Measurements from ENCODE around the gene PPARGC1A. TPM values are rescaled to one million over a fixed set of nuclear protein-coding genes. Genes with fewer than 3 reads are reported as not detected.

Gene PPARGC1A
- total and polyA plus RNA-seq, 3 experiments from 2014 or later = not detected

DNA sequence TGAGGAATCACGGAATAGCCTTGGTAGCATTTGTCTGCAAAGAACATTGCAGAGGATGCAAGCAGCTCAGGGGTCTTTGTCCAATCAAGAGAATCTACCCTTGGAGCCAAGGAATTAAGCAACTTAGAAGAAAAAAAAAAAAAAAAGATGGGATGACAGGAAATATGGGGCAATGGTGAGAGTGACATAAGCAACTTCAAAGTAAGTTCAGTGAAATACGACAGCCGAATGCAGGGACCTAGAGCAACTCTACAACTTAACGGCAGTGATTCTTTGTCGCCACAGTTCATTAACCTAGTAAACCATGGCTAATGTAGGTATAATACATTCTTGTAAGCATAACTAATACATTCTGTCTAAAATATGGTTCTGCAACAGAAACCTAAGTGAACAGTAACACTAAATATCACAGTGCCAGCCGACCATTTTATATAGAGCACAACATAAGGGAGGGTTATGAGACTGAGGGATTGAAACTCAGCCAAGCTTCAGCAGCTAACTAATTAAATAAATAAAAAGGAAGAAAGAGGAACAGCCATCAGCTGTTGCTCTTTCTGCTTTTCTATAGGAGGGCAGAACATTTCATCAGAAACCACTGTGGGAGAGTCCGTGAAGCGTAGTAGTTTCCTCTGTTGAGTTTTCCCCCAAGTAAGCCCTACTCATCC is 74.7 kb downstream of the PPARGC1A start:
- DNase-seq = no peak
- Mint-ChIP-seq H3K4me1 (no peaks in the 10 kb centered on the region), H3K27ac (no peak overlapping the region), H3K9me3 (peaks cover 3 to 16% (median 7%) of the 10 kb centered on the region in 5 donors), H3K4me3 (no peak overlapping the region), H3K27me3 (no peaks in the 10 kb centered on the region), H3K36me3 (no peaks in the 10 kb centered on the region)
- no peaks in the 10 kb centered on the region for H3K36me3 ChIP-seq (ENCODE audit: insufficient read depth, low read length)
- ChIA-PET POLR2A (no interaction called here), CTCF (no interaction called here)
- no peak overlapping the region for H3K27ac ChIP-seq (ENCODE audit: low read depth, low read length)
- H3K9me3 ChIP-seq (ENCODE audit: low read length) = no peaks in the 10 kb centered on the region
- H3K4me1 ChIP-seq (ENCODE audit: insufficient read depth, low read length) = no peaks in the 10 kb centered on the region
- no peak overlapping the region for H3K4me3 ChIP-seq (ENCODE audit: low read length)
- H3K27me3 ChIP-seq (ENCODE audit: insufficient read depth, low read length, poor library complexity, severe bottlenecking) = no peaks in the 10 kb centered on the region

DNA sequence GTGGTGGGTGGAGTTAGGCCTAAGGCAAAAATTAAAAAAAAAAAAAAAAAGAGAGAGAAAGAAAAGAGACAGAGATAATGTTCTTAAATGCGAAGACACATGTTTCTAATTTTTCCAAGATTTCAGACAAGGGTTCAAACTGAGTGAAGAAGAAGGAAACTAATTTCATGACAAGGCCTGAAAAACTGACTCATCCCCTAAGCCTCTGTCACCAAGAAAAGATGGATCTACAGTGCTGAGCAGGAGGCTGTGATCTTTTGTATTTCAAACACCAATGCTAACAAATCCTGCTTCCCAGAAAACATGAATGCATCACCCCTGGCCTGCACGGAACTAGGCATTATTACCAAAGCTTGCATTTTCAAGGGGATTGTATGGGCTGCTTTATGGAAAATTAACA is 75.3 kb downstream of the PPARGC1A start:
- no peak overlapping the region for H3K4me3 ChIP-seq (ENCODE audit: low read length)
- no peak for DNase-seq
- H3K4me1 ChIP-seq (ENCODE audit: insufficient read depth, low read length) = no peaks in the 10 kb centered on the region
- Mint-ChIP-seq H3K27ac (no peak overlapping the region), H3K4me3 (no peak overlapping the region), H3K27me3 (no peaks in the 10 kb centered on the region), H3K36me3 (no peaks in the 10 kb centered on the region), H3K9me3 (peaks cover 3 to 14% (median 7%) of the 10 kb centered on the region in 5 donors), H3K4me1 (no peaks in the 10 kb centered on the region)
- ChIA-PET POLR2A (no interaction called here), CTCF (no interaction called here)
- no peaks in the 10 kb centered on the region for H3K36me3 ChIP-seq (ENCODE audit: insufficient read depth, low read length)
- H3K27me3 ChIP-seq (ENCODE audit: insufficient read depth, low read length, poor library complexity, severe bottlenecking) = no peaks in the 10 kb centered on the region
- H3K9me3 ChIP-seq (ENCODE audit: low read length) = no peaks in the 10 kb centered on the region
- no peak overlapping the region for H3K27ac ChIP-seq (ENCODE audit: low read depth, low read length)

DNA sequence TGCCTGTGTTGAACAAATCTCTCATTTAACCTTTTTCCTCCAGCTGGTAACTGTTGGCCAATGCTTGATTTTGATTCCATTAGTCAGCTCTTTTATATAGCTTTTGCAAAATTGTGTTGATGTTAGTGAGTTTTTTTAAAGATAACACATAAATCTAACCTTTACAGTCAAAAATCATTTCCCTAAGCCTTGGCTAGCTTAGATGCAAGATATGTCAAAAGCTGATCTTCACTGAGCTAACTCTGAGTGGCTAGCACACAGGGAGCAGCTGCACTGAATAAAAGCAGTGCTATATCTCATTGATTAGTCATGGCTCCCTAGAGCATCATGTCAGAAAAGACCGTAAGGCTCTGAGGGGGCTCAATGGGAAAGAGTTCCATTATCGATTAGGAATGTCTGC is 78.7 kb downstream of the PPARGC1A start:
- POLR2A ChIA-PET = no interaction called here
- Histone ChIP-seq H3K36me3 (ENCODE audit: insufficient read depth, low read length) (no peaks in the 10 kb centered on the region), H3K4me3 (ENCODE audit: low read length) (no peak overlapping the region), H3K4me1 (ENCODE audit: insufficient read depth, low read length) (no peaks in the 10 kb centered on the region), H3K27me3 (ENCODE audit: insufficient read depth, low read length, poor library complexity, severe bottlenecking) (no peaks in the 10 kb centered on the region), H3K9me3 (ENCODE audit: low read length) (no peaks in the 10 kb centered on the region), H3K27ac (ENCODE audit: low read depth, low read length) (no peak overlapping the region)
- no peak for DNase-seq
- Mint-ChIP-seq H3K27me3 (no peaks in the 10 kb centered on the region), H3K27ac (no peak overlapping the region), H3K4me3 (no peak overlapping the region), H3K36me3 (no peaks in the 10 kb centered on the region), H3K4me1 (no peaks in the 10 kb centered on the region), H3K9me3 (peaks cover 3 to 19% (median 7%) of the 10 kb centered on the region in 5 donors)
- CTCF ChIA-PET = no interaction called here

DNA sequence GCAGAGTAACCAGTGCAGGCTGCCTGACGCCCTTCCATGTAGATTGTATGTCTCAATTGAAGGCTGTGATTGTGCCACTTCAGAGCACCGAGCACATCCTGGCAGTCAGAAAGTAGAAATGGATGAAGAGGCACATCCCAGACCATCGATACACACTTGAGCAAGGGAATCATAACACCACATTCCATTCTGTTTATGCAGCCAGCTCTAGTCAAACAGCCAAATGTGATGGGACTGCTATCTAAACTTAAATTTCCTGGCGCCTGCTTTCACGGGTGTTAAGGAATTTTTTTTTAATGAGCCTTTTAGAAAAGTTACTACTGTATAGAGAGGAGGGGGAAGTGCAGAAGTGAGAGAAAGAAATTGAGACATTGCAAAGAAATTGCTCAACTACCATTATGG is 84.4 kb downstream of the PPARGC1A start:
- POLR2A ChIA-PET = no interaction called here
- CTCF ChIA-PET = no interaction called here
- H3K4me1 Mint-ChIP-seq = no peaks in the 10 kb centered on the region

DNA sequence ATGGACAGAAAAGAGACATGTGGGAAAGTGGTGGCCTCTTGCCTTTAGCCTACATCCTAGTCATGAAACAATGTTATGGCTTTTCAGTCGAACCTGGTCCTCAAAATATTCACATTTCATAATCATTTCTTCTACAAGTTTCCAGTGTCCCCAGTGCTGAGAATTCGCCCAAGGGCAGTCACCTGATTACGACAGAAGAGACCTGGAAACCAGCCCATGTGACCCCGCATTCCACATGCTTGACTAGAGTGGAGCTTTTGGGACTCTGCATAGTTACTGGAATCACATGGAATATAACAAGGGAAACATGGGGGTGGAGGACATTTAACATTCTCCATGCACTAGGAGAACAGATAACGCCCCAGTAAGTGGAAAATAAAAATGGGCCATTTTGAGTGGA is 100.1 kb downstream of the PPARGC1A start:
- ChIA-PET CTCF (no interaction called here), POLR2A (no interaction called here)
- H3K27ac ChIP-seq (ENCODE audit: low read depth, low read length) = no peak overlapping the region
- Mint-ChIP-seq H3K27ac (no peak overlapping the region), H3K27me3 (no peaks in the 10 kb centered on the region), H3K4me3 (no peak overlapping the region), H3K36me3 (no peaks in the 10 kb centered on the region), H3K4me1 (no peaks in the 10 kb centered on the region), H3K9me3 (peaks cover 7 to 14% (median 11%) of the 10 kb centered on the region in 5 donors)
- no peak for DNase-seq
- H3K4me1 ChIP-seq (ENCODE audit: insufficient read depth, low read length) = no peaks in the 10 kb centered on the region
- H3K4me3 ChIP-seq (ENCODE audit: low read length) = no peak overlapping the region
- H3K9me3 ChIP-seq (ENCODE audit: low read length) = no peaks in the 10 kb centered on the region
- H3K27me3 ChIP-seq (ENCODE audit: insufficient read depth, low read length, poor library complexity, severe bottlenecking) = no peaks in the 10 kb centered on the region
- no peaks in the 10 kb centered on the region for H3K36me3 ChIP-seq (ENCODE audit: insufficient read depth, low read length)

More for the DNA sequence above, 84.4 kb downstream of the PPARGC1A start:
- H3K4me3 ChIP-seq (ENCODE audit: low read length) = no peak overlapping the region
- Mint-ChIP-seq H3K27ac (no peak overlapping the region), H3K4me3 (no peak overlapping the region), H3K27me3 (no peaks in the 10 kb centered on the region), H3K9me3 (peaks cover 0 to 20% (median 7%) of the 10 kb centered on the region in 5 donors), H3K36me3 (no peaks in the 10 kb centered on the region)
- no peak for DNase-seq
- H3K4me1 ChIP-seq (ENCODE audit: insufficient read depth, low read length) = no peaks in the 10 kb centered on the region
- no peaks in the 10 kb centered on the region for H3K27me3 ChIP-seq (ENCODE audit: insufficient read depth, low read length, poor library complexity, severe bottlenecking)
- no peak overlapping the region for H3K27ac ChIP-seq (ENCODE audit: low read depth, low read length)
- H3K36me3 ChIP-seq (ENCODE audit: insufficient read depth, low read length) = no peaks in the 10 kb centered on the region
- no peaks in the 10 kb centered on the region for H3K9me3 ChIP-seq (ENCODE audit: low read length)

DNA sequence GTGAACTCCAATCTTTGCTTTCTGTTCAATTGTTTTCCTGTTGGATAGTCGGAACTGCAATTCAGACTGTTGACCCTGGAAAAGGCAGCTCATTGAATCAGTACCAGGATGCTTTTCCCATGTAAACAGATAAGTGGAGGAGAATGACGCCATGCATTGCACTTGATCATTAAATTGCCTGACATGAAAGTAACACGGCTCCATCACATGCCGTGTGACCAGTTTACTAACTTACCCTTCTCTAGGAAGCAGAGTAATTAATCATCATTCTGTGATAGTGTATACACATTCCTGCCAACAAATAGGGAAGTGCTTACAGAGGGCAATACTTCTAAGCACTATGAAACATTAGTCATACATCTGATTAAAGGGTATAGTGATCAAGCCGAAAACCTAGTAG is 101.4 kb downstream of the PPARGC1A start:
- H3K36me3 Mint-ChIP-seq = no peaks in the 10 kb centered on the region
- ChIA-PET POLR2A (no interaction called here), CTCF (no interaction called here)
- Histone ChIP-seq H3K4me3 (ENCODE audit: low read length) (no peak overlapping the region), H3K36me3 (ENCODE audit: insufficient read depth, low read length) (no peaks in the 10 kb centered on the region), H3K9me3 (ENCODE audit: low read length) (no peaks in the 10 kb centered on the region), H3K27me3 (ENCODE audit: insufficient read depth, low read length, poor library complexity, severe bottlenecking) (no peaks in the 10 kb centered on the region), H3K4me1 (ENCODE audit: insufficient read depth, low read length) (no peaks in the 10 kb centered on the region), H3K27ac (ENCODE audit: low read depth, low read length) (no peak overlapping the region)
- no peaks in the 10 kb centered on the region for H3K27me3 Mint-ChIP-seq
- no peak overlapping the region for H3K27ac Mint-ChIP-seq
- no peak overlapping the region for H3K4me3 Mint-ChIP-seq
- H3K9me3 Mint-ChIP-seq = peaks cover 8 to 14% (median 11%) of the 10 kb centered on the region in 5 donors
- no peaks in the 10 kb centered on the region for H3K4me1 Mint-ChIP-seq
- DNase-seq = no peak

DNA sequence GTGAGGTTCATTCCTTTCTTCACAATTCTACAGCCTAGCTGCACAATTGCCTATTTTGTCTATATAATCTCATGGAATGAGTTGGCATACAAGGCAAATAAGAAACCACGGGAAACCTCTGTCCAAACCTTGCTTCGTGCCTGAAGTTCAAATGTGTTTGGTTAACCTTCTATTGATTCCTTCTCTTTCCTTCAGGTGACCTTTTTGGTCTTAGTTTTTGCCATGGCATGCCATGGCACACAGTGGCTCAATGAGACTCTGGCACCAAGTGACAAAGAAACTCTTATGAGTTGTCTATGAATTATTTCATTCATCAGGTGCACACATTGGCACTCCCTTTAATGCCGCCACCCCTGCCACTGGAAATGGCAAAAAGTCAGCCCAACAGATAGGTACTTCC is 101.8 kb downstream of the PPARGC1A start:
- Mint-ChIP-seq H3K27ac (no peak overlapping the region), H3K36me3 (no peaks in the 10 kb centered on the region)
- CTCF ChIA-PET = no interaction called here

DNA sequence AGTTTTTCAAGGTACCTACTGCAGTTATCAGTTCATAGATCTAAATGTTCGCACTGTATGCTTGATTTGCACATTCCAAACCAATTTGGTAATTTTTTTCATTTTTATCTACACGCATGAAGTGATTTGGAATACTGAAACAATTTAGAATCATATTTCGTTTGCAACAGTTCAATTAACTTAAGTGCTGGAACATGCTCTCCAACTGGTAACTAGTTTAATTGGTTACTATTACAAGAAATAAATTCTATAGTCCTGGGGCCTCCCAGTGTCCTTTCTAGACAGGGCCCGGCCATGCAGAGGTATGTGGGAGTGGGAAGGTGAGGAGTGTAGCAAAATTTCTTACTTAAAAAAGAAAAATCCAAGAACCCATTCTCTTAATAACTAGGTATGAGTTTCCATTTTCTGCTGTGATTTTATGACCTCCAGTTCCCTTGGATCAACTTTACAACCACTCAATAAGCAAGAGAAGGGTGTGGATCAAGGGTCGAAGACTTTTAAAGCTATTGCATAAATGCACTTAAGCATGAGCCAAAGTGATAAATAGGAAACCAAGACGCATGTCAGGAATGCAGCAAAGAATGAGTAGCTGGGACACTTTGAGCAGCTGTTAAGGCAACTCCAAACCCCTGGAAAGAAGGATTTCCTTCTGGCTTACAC is 106.9 kb downstream of the PPARGC1A start:
- Histone ChIP-seq H3K4me1 (ENCODE audit: insufficient read depth, low read length) (no peaks in the 10 kb centered on the region), H3K9me3 (ENCODE audit: low read length) (no peaks in the 10 kb centered on the region), H3K4me3 (ENCODE audit: low read length) (no peak overlapping the region), H3K27ac (ENCODE audit: low read depth, low read length) (no peak overlapping the region), H3K27me3 (ENCODE audit: insufficient read depth, low read length, poor library complexity, severe bottlenecking) (no peaks in the 10 kb centered on the region), H3K36me3 (ENCODE audit: insufficient read depth, low read length) (no peaks in the 10 kb centered on the region)
- no peaks in the 10 kb centered on the region for H3K36me3 Mint-ChIP-seq
- POLR2A ChIA-PET = no interaction called here
- DNase-seq = no peak
- H3K27ac Mint-ChIP-seq = no peak overlapping the region
- no peak overlapping the region for H3K4me3 Mint-ChIP-seq
- CTCF ChIA-PET = no interaction called here
- H3K27me3 Mint-ChIP-seq = no peaks in the 10 kb centered on the region
- no peaks in the 10 kb centered on the region for H3K4me1 Mint-ChIP-seq
- H3K9me3 Mint-ChIP-seq = peaks cover 7 to 18% (median 16%) of the 10 kb centered on the region in 5 donors

More for the DNA sequence above, 101.8 kb downstream of the PPARGC1A start:
- no peaks in the 10 kb centered on the region for H3K9me3 ChIP-seq (ENCODE audit: low read length)
- no peaks in the 10 kb centered on the region for H3K4me1 ChIP-seq (ENCODE audit: insufficient read depth, low read length)
- H3K36me3 ChIP-seq (ENCODE audit: insufficient read depth, low read length) = no peaks in the 10 kb centered on the region
- H3K27ac ChIP-seq (ENCODE audit: low read depth, low read length) = no peak overlapping the region
- no peaks in the 10 kb centered on the region for H3K27me3 ChIP-seq (ENCODE audit: insufficient read depth, low read length, poor library complexity, severe bottlenecking)
- H3K27me3 Mint-ChIP-seq = no peaks in the 10 kb centered on the region
- no peak overlapping the region for H3K4me3 Mint-ChIP-seq
- H3K4me3 ChIP-seq (ENCODE audit: low read length) = no peak overlapping the region
- DNase-seq = no peak
- POLR2A ChIA-PET = no interaction called here
- H3K9me3 Mint-ChIP-seq = peaks cover 9 to 16% (median 13%) of the 10 kb centered on the region in 5 donors
- no peaks in the 10 kb centered on the region for H3K4me1 Mint-ChIP-seq

All from CD8-positive, alpha-beta memory T cell (primary cell).